Measurements from ENCODE around the gene CMSS1.

DNA sequence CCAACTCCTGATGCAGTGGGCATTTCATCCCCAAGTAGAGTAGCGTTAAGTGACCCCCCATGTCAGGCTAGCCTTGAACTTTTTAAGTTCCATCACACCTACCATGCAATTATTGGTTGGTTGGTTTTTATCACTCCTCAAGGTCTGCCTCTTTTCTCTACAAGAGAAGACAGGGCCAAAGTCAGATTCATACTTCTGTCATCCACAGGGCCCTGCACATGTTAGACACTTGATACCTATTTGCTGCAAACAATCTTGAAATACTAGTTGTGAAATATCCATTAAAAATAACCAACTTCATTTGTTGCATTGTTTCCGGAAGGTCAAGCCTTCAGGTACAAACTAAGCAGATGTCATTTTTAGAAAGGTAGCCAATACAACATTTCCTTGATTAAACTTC lies 1.2 kb downstream of the CMSS1 start:
- TF ChIP-seq, protein P1, sequence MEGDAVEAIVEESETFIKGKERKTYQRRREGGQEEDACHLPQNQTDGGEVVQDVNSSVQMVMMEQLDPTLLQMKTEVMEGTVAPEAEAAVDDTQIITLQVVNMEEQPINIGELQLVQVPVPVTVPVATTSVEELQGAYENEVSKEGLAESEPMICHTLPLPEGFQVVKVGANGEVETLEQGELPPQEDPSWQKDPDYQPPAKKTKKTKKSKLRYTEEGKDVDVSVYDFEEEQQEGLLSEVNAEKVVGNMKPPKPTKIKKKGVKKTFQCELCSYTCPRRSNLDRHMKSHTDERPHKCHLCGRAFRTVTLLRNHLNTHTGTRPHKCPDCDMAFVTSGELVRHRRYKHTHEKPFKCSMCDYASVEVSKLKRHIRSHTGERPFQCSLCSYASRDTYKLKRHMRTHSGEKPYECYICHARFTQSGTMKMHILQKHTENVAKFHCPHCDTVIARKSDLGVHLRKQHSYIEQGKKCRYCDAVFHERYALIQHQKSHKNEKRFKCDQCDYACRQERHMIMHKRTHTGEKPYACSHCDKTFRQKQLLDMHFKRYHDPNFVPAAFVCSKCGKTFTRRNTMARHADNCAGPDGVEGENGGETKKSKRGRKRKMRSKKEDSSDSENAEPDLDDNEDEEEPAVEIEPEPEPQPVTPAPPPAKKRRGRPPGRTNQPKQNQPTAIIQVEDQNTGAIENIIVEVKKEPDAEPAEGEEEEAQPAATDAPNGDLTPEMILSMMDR (IDR thresholded peaks at IDR 0.05): no peak
- TF ChIP-seq POLR2A (IDR thresholded peaks at IDR 0.05): no peak
